SK-N-SH (cell line): ENCODE measurements around the gene EDIL3.

Experiments
- CTCF ChIP-seq: fragments of 200-600 bp; sonication (generic); IDR thresholded peaks from 2 replicates; pipeline ENCODE4 v1.6.1; 2017; ENCODE audit warnings: antibody characterized with exemption, mild to moderate bottlenecking, moderate library complexity
- EP300 ChIP-seq, 2 experiments: IDR thresholded peaks; 2 replicates each; pipeline versions ENCODE4 v1.4.0 to v1.6.1; 2012; ENCODE audit warnings: borderline replicate concordance in 1 of 2, low read depth in 1 of 2, low read length in 1 of 2
- FOXM1 ChIP-seq: IDR thresholded peaks from 2 replicates; pipeline ENCODE4 v1.4.0; 2012; ENCODE audit warnings: low read depth, mild to moderate bottlenecking
- GABPA ChIP-seq: IDR thresholded peaks from 2 replicates; pipeline ENCODE4 v1.4.0; 2012; ENCODE audit warnings: low read depth, mild to moderate bottlenecking
- GATA2 ChIP-seq: sonication (generic); formaldehyde crosslinking; IDR thresholded peaks from 2 replicates; pipeline ENCODE4 v1.5.0; 2020; ENCODE audit warnings: mild to moderate bottlenecking, missing genetic modification reagents
- POLR2AphosphoS5 ChIP-seq: IDR thresholded peaks from 2 replicates; pipeline ENCODE4 v1.6.1; 2012; ENCODE audit warnings: low read depth, low read length
- YY1 ChIP-seq: IDR thresholded peaks from 2 replicates; pipeline ENCODE4 v1.4.0; 2012; ENCODE audit warnings: low read depth, mild to moderate bottlenecking

GRCh38 chr5:84384604-84385575, at the start of gene EDIL3:
- TF ChIP-seq POLR2AphosphoS5 (no peak; the same call in 1 of the 2 replicates), EP300 (IDR thresholded peaks at IDR 0.05; ENCODE audit: borderline replicate concordance in 1 of 2, low read depth in 1 of 2, low read length in 1 of 2) (0 out of 4 replicates have a peak, but pooled peaks of 1 of the 2 experiments have one; percentile 5), FOXM1 (no peak), GABPA (no peak), CTCF (no peak), GATA2 (CRISPR knock-in tag) (no peak), YY1 (no peak)
